ENCODE measurements around the gene SMPDL3A. TPM values are rescaled to one million over a fixed set of nuclear protein-coding genes. Genes with fewer than 3 reads are reported as not detected.
A peak's percentile ranks its signal among the peaks of the same experiment; 100 is the strongest.

SMPDL3A gene
- polyA plus RNA-seq, 3 donors: 13.0 to 14.7 (median 14.0) TPM

- DNase-seq (ENCODE audit: extremely low read depth in 1 of 11, low read depth in 9 of 11, low spot score in 4 of 11): no peak
Measured at GRCh38 chr6:122760330-122760729, 28.7 kb upstream of the SMPDL3A start.

- no peak for DNase-seq (ENCODE audit: extremely low read depth in 1 of 11, low read depth in 9 of 11, low spot score in 4 of 11)
Measured at GRCh38 chr6:122766256-122766655, 22.8 kb upstream of the SMPDL3A start.

- no peak for DNase-seq (ENCODE audit: extremely low read depth in 1 of 11, low read depth in 9 of 11, low spot score in 4 of 11)
Measured at GRCh38 chr6:122770835-122771601, 18.0 kb upstream of the SMPDL3A start.

GRCh38 chr6:122772724-122773415, 16.2 kb upstream of the SMPDL3A start:
- DNase-seq (ENCODE audit: extremely low read depth in 1 of 11, low read depth in 9 of 11, low spot score in 4 of 11): no peak

- no peak for DNase-seq (ENCODE audit: extremely low read depth in 1 of 11, low read depth in 9 of 11, low spot score in 4 of 11)
Measured at GRCh38 chr6:122775975-122776374, 13.1 kb upstream of the SMPDL3A start.

GRCh38 chr6:122778302-122778701, 10.8 kb upstream of the SMPDL3A start:
- DNase-seq (ENCODE audit: extremely low read depth in 1 of 11, low read depth in 9 of 11, low spot score in 4 of 11): no peak

- DNase-seq (ENCODE audit: extremely low read depth in 1 of 11, low read depth in 9 of 11, low spot score in 4 of 11): no peak
Measured at GRCh38 chr6:122778985-122779661, 9.9 kb upstream of the SMPDL3A start.

GRCh38 chr6:122779667-122780066, 9.4 kb upstream of the SMPDL3A start, which contains the start of gene FABP7:
Gene FABP7, plus strand, starts transcription at chr6:122779716. Its CDS starts 79 bp downstream, at chr6:122779795.
- no peak for DNase-seq (ENCODE audit: extremely low read depth in 1 of 11, low read depth in 9 of 11, low spot score in 4 of 11)

GRCh38 chr6:122780114-122780513, 8.9 kb upstream of the SMPDL3A start:
- DNase-seq (ENCODE audit: extremely low read depth in 1 of 11, low read depth in 9 of 11, low spot score in 4 of 11): no peak

GRCh38 chr6:122781716-122782115, 7.3 kb upstream of the SMPDL3A start:
- DNase-seq (ENCODE audit: extremely low read depth in 1 of 11, low read depth in 9 of 11, low spot score in 4 of 11): no peak

GRCh38 chr6:122783401-122783800, 5.7 kb upstream of the SMPDL3A start:
- no peak for DNase-seq (ENCODE audit: extremely low read depth in 1 of 11, low read depth in 9 of 11, low spot score in 4 of 11)

GRCh38 chr6:122785891-122786290, 3.2 kb upstream of the SMPDL3A start:
- DNase-seq (ENCODE audit: extremely low read depth in 1 of 11, low read depth in 9 of 11, low spot score in 4 of 11): no peak

- no peak for DNase-seq (ENCODE audit: extremely low read depth in 1 of 11, low read depth in 9 of 11, low spot score in 4 of 11)
Measured at GRCh38 chr6:122787721-122788120, 1.3 kb upstream of the SMPDL3A start.

- DNase-seq (ENCODE audit: extremely low read depth in 1 of 11, low read depth in 9 of 11, low spot score in 4 of 11): no peak
Measured at GRCh38 chr6:122788208-122788607, 850 bp upstream of the SMPDL3A start.

GRCh38 chr6:122788663-122789181, 336 bp upstream of the SMPDL3A start:
- peak in 2 of 11 donors; percentile 65 to 74 for DNase-seq (ENCODE audit: extremely low read depth in 1 of 11, low read depth in 9 of 11, low spot score in 4 of 11)

GRCh38 chr6:122790028-122790422, 967 bp downstream of the SMPDL3A start:
- DNase-seq (ENCODE audit: extremely low read depth in 1 of 11, low read depth in 9 of 11, low spot score in 4 of 11): no peak

- no peak for DNase-seq (ENCODE audit: extremely low read depth in 1 of 11, low read depth in 9 of 11, low spot score in 4 of 11)
Measured at GRCh38 chr6:122790423-122791309, 1.6 kb downstream of the SMPDL3A start.

GRCh38 chr6:122791310-122791679, 2.2 kb downstream of the SMPDL3A start:
- no peak for DNase-seq (ENCODE audit: extremely low read depth in 1 of 11, low read depth in 9 of 11, low spot score in 4 of 11)

GRCh38 chr6:122792766-122793165, 3.7 kb downstream of the SMPDL3A start:
- DNase-seq (ENCODE audit: extremely low read depth in 1 of 11, low read depth in 9 of 11, low spot score in 4 of 11): no peak
